CD4-positive, alpha-beta T cell treated with Interleukin-6 at 100 ng/mL for 8 hours (primary cell): ENCODE data around the gene LIM2.

ENCODE experiments used
- DNase-seq: peaks from one replicate; pipeline ENCODE4 v3.0.0-alpha.2; 2020; ENCODE audit warnings: mixed read lengths, low spot score

Gene LIM2

DNA sequence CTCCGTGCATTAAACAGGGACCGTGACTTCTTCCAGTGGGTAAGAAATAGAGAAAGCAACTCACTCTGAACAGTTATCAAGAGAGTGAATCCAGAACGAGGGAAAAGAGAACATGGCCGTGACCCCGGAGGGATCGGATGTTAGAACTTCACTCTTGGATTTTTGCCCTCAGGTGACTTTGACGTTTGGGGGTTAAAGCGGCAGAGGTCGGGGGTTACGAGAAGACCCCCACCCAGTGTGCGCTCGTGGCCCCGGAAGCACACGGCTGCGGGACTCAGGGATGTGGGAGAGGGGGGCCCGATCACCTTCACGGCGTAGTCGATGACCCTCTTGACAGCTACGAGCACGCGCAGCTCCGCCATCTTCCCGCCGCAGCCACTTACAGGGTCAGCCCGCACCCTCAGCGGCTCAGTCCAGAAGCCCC is 21.8 kb downstream of the LIM2 start, which contains the start of gene ETFB:
ETFB (minus strand) TSS at position 424 of the 424 bp plus-strand sequence; CDS start at position 362, 62 bp downstream.
- no peak for DNase-seq

DNA sequence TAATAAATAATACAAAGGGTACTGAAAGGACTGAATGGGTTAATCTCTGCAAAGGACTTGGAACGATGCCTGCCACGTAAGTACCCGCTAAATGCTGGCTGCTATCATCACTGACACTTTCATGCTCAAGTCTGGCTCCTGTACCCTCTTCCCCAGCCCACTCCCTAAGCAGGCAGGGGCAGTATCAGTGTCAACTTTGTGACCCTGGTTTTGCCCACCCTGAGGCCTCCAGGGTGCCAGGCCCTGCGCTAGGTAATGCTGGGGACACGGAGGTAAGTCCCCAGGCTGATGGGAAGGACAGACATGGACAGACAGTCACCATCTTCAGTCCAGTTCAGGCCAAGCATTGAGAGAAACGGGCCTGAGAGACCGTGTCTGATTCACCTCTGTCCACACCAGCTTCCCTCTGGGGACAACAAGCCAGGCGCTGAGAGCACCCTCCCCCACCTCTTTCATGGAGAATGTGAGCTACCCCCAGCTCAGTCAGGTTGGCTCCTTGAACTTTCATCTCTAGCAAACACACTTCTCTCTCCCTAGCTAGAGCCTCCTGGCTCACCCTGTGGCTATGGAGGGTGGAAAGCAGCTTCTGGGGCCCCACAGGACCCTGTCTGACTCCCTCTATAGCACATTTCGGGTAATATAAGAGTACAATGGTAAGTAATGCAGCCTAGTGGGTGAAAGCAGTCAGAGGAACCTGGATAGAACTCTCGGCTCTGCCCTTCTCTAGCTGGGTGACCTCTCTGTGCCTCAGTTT is 22.4 kb downstream of the LIM2 start:
- DNase-seq, result no peak

DNA sequence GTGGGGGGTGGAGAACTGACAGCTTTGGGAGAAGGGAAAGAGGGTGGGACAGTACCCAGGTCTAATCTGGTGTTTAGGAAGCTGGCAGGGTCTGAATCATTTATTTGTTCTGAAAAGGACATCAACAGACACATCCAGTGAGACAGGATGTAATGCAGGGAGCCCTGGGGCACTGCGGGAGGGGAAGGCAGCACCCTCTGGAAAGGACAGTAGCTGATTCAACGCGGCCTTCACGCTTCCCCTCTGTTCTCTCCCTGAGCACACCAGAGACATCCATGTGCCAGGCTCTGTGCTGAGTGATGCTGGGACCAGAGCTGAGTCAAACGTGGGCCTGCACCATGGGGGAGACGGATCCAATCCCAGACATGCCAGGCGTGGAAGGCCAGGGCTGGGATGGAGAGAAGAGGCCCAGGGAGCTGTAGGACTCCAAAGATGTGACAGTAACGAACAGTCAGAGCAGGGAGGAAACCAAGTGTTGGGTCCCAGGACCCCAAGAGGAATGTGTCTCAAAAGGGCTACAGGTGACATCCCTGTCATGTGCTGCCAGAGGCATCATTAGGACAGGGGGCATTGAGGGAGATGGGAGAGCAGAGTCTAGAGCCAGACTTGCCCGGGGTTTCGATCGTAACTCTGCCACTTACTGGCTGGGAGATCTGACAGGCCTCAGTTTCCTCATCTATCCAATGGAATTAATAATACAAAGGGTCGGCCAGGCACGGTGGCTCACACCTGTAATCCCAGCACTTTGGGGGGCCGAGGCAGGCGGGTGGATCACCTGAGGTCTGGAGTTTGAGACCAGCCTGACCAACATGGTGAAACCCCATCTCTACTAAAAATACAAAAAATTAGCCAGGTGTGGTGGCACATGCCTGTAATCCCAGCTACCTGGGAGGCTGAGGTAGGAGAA is 23.3 kb downstream of the LIM2 start:
- no peak for DNase-seq

DNA sequence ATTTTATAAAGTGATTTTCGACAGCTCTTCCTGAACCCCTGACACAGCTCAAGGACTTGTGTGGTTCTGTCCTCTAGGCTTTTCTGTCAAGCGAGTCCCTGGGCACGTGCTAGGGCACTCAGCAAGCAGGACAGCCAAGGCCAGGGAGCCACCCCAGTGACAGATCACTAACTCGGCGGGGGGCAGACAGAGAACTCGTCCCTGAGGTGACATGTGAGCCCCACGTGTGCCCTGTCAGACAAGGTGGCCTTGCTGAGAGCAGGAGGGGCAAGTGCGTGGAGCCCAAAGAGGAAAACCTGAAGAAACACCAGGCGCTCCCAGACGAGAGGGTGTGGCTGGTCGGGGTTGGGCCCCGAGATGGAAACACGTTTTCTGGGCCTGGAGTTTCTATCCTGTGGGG is 26.5 kb downstream of the LIM2 start:
- no peak for DNase-seq

DNA sequence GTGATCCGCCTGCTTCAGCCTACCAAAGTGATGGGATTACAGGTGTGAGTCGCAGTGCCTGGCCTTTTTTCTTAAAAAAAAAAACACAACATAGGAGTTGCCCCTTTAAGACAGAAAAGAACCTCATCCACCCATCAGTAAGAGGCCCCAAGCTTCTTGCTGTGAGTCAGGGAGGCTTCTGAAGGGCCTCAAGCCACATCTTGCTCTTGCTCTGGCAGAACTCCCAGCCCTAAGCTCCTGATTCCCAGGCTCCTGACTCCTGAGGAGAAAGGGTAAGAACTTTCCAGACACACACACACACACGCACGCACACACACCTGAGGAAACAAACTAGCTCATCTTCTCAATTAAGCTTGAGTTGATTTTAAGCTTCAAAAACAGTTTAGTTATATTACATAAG is 28.5 kb downstream of the LIM2 start:
- no peak for DNase-seq

DNA sequence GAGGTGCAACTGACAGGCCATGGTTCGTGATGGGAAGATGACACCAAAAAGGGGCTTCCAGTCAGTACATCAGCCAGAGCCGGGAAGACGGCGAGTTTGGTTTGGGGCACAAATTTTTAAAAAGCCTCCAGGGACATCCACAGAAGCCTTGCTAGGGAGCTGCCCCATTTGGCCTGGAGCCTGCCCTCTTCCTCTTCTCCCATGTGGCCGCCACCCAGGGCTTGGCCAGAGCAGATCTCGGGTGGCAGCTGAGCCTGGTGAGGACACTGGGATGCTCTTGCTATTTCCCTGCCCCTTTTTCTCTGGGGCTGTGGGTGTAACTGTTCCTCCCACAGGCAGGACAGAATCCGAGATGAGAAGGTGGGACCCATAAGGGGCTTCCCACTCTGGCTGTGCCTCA is 29.8 kb downstream of the LIM2 start:
- no peak for DNase-seq

DNA sequence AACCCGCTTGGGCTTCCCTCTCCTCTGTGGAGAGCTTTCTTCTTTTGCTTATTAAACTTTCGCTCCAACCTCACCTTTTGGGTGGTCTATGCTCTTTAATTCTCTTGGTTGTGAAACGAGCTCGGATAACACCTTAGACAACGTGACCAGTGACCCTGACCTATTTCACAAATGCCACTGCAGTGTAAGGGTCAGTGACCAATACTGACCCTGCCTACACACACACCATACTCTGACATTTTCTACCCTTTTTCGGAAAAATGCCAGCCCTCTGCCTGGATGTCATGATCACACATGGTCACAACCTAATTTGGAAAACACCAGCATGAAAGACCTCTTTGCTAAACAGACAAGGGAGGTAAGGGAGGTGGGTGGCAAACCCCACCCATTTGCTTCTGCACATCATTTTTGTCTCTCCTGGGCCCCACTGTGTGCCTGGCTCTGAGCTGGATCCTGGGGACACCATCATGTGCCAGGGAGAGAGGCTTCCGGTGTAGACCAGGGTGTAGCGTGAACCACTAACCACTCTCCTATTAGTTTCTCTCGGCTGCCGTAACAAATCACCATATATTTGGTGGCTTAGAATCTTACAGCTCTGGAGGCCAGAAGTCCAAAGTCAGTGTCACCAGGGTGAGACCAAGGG is 31.5 kb downstream of the LIM2 start:
- no peak for DNase-seq

DNA sequence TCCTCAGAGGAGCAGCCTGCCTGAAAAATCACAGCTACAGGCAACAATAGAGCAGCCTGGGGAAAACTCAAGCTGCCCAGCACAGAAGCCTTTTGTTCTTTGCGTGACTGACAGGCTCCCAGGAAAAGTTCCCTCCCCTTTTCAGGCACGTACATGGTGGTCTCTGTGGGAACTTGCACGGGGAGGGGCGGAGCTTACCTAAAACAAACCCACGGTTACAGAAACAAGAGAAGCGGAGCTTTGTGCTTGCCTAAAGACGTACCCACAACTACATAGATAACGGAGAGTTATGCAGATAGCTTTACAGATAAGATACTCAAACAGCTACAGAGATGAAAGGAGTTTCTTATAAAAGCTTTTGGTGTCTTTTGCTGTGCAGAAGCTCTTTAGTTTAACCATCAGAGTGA is 33.0 kb downstream of the LIM2 start:
- DNase-seq, result peak; percentile 25

DNA sequence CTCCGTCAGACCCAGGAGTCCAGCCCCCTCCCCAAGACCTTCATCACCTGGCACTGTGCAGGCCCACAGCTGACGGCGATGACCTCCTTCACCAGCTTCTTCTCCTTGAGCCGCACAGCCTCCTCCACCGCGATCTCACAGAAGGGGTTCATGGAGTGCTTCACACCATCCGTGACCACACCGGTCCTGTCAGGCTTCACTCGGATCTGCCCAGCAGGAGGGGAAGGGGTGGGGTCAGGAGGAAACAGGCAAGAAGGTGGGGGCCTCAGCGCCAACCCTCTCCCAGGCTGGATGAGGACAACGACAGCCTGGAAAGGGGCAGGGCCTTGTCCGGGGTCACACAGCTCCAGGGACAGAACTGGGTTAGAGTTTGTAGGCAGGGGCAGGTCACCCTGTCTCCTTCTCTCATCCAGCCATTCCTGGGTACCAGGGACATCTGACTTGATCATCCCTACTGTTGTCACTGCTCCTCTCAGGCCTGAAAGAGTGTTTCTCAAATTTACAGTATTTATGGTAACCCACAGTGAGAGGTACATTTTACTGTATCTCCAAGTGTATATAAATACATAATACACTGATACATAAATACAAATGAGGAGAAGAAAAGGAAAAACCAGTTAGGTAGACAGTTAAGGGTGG is 33.6 kb downstream of the LIM2 start:
- DNase-seq, result no peak

DNA sequence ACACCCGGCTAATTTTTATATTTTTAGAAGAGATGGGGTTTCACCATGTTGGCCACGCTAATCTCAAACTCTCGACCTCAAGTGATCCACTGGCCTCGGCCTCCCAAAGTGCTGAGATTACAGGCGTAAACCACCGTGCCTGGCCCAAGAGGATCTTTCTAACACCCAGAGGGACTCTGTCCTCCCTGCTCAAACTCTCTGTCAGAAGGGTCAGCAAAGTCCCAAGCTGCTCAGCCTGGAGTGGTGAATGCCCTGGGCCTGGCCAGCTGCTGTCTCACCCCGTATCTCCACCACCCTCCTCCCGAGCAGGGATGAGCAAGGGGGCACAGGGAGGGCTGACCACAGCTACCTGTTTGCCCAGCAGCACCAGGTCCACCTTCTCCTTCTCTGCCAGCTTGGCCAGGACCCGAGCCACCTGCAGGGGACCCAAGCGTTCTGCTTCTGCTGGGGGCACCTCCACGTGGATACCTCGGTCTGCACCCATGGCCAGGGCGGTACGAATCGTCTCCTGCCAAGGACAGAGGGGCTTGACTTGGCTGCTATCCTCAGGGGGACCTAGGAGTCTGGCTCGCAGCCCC is 34.9 kb downstream of the LIM2 start:
- DNase-seq, result no peak

DNA sequence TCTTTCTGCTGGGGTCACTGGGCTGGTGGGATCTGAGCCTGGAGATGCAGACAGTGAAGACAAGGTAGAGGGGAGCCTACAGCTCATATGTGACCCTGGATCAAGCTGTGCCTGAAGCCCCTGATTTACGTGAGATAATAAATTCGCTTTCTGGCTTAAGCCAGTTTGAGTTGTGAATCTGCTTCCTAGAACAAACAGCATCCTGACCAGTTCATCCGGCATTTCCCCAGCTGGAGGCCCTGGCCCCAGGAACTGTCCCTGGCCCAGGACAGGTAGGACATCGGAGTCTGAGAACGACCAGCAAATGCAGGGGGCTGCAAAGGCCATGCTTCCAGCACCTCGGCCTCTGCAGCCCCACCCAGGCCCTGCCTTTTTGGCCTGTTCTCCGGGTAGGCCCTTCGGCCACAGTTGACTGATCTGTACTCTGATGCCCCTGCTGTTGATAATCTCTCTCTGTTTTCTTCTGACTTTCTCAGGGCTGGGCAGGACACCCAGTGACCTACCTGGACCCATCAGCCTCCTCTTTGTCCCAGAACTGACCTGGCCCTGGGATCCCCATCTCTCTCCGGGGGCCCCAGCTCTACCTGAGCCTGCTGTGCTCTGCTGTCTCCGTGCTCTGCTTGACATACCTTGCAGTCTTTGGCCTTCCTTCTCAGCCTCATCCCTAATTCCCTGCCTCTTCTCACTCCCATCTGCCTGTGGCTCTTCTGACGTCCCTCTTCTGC is 36.3 kb downstream of the LIM2 start:
- DNase-seq, result no peak

DNA sequence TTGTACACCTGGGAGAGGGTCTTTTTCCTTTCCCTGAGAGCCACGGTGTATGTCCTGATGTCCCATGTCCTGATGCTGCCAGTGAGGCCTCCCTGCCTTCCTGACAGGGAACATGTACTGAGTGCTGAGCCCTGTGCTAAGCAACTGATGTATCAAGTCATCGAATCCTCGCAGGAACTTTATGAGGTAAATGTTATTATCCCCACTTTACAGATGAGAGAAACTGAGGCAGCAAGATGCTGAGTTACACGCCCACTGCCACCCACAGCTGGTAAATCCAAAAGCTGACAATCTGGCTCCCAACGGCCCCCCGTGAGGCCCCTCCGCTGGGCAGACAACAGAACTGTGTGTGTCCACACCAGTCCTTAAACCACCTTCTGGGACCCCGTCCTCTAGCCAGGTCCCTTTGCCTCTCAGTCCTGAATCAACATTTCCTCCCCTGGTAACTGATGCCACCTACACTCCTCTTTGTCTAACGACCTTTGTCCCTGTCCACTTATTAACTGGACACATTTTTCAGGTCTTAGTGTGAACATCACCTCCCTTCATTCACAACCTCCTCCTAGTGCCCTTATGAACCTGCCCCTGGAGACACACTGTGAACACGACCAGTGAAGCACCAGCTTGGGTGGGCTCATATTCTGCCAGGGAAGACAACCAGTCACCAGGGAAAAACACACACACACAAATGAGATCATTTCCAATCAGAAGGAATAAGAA is 40.4 kb downstream of the LIM2 start:
- DNase-seq, result no peak

DNA sequence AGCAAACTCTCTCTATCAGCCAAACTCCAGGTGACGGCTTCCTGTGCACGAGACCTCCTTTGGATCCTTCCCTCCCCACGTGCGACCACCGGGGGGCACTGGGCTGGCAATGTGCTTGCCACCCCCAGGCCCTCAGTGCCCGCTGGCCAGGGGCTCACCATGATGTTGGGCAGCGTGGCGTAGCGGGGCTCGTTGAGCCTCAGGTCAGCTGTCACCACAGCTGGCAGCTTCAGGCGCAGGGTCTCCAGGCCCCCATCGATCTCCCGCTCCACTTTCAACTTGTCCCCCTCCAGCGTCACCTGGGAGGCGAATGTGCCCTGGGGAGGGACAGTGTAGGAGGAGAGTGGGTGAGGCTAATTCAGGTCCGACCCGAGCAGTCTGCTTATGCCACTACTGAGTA is 41.0 kb downstream of the LIM2 start:
- DNase-seq, result no peak

DNA sequence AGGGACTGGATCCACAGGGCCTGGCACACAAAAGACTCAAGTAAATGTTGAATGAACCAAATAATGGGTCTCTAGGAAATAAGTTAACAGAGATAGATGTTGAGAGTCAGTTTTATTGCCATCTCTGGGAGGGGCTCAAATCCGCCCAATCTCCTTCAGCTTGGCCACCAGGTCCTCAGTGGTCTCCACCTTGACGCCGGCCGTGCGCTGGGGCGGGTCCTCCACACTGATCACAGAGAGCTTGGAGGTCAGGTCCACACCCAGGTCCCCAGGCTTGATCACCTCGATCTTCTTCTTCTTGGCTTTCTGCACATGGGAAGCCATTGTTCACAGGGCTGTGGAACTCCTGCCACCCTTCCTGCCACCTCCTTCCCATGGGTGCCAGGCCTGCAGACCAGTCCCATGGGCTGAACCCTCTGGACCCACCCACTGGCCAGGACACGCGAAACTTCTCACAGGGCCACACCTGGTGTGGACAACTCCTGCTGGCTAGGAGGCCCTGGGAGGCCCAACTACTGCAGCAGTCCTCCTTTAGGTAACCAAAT is 42.6 kb downstream of the LIM2 start:
- DNase-seq, result no peak

DNA sequence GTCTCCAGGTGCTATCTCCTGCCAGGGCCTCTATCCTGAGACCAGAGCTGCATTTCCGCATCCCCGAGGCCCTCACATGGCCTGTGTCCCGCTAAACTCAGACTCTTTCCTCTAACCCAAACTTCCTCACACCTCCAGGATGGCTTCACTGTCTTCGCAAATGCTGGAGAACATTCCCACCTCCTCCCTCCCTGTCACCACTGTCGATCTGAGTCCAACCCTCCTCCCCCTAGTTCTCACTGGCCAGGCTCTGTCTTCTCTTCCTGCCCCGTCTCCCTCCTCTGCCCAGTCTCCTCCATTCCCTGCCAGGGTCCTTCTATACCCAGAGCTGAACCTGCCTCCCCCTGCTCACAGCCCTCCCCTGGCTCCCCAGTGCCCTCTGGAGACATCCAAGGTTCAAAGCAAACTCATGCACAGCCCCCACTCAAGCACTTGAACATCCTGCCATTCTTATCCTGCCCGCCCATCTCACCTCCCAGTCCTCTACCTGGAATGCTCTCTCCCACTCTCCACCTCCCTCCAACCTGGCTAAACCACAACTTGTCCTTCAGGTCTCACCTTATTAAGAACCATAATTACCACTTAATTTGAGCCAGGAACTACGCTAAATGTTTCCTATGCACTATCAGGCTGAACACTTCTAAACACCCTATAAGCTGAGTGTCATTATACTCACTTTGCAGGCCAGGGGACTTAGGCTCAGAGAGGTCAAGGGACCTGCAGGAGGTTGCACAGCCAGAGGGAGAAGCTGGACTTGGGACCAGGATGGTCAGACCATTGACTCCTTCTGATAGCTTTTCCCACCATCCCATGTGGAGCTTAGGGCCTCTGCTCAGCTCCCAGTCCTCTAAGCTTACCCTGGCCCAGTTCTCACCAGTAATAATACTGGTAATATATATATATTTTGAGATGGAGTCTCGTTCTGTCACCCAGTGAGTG is 44.9 kb downstream of the LIM2 start:
- no peak for DNase-seq

DNA sequence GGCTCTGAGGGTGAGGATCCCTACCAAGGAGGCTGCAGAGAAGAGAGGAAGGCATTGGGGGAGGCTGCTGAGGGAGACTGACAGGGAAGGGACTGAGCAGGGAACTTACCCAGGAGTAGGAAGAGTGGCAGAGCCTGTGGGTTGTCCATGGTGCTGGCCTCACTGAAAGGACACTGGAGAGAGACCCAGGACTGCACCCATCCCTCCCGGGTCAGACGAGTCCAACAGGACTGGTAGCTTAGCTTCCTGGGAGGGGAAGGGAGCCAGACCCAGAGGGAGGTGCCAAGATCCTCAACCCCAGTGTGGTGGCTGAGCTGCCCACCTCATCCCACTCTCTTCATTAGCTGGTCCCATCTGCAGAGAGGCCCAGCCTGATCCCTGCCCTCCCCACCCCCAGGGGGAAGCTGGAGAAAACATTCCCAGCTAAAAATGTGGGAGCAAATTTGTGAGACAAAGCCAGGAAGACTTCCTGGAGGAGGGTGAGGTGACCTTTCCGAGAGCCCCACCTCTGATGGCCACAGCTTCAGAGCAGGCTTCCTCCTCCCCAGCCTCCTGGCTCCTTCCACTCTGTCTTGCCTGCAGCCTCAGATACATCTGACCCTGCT is 45.7 kb downstream of the LIM2 start, which contains the start of gene VSIG10L:
VSIG10L (minus strand) TSS at position 164 of the 605 bp plus-strand sequence; CDS start at position 149, 15 bp downstream.
- no peak for DNase-seq

DNA sequence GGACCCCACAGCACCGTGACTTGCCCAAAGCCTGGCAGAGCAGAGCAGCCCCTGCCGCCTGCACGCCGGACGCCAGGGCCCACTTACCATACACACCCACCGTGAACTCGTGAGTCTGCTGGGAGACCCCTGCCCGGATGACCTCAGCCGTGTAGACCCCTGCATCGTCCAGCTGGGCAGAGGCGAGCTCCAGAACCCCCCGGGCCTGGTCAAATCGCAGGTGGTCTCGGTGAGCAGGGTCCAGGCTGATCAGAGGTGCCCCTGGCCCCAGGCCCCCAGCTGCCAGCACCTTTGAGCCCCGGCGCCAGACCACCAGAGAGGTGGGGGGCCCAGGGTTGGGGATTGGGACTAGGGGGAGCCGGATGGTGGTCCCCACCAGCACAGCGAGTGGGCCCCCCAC is 46.7 kb downstream of the LIM2 start:
- no peak for DNase-seq
